ENCODE data around the gene CEP57. TPM values are rescaled to one million over a fixed set of nuclear protein-coding genes. Genes with fewer than 3 reads are reported as not detected.

The CEP57 gene
- total RNA-seq, 1 donor = 68.1 TPM

DNA sequence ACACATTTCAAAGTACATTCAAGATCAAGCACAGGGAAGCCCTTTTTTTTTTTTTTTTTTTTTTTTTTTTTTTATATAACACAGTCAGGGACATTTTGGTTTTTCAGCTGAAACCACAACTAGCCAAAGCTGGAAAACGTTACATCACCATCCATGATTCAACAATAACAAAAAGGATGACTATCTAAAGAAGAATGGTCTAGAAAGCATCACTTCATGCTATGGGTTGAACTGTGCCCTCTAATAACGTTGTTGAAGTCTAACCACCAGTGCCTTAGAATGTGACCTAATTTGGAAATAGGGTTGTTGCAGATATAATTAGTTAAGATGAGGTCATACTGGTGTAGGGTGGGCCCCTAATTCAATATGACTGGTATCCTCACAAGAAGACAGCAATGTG lies 87.0 kb downstream of the CEP57 start:
- TF ChIP-seq, protein P1, sequence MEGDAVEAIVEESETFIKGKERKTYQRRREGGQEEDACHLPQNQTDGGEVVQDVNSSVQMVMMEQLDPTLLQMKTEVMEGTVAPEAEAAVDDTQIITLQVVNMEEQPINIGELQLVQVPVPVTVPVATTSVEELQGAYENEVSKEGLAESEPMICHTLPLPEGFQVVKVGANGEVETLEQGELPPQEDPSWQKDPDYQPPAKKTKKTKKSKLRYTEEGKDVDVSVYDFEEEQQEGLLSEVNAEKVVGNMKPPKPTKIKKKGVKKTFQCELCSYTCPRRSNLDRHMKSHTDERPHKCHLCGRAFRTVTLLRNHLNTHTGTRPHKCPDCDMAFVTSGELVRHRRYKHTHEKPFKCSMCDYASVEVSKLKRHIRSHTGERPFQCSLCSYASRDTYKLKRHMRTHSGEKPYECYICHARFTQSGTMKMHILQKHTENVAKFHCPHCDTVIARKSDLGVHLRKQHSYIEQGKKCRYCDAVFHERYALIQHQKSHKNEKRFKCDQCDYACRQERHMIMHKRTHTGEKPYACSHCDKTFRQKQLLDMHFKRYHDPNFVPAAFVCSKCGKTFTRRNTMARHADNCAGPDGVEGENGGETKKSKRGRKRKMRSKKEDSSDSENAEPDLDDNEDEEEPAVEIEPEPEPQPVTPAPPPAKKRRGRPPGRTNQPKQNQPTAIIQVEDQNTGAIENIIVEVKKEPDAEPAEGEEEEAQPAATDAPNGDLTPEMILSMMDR (IDR thresholded peaks at IDR 0.05; ENCODE audit: insufficient read depth, low read length) = no peak
- H3K4me3 ChIP-seq (ENCODE audit: low read depth, low read length) = no peak overlapping the region
- DNase-seq (ENCODE audit: low read depth) = peak; percentile 99

Small RNA genes within 50 kb of the gene (small RNA-seq; reads per million reads assigned to genes)
- not detected for gene RNA5SP345

Other genes starting within 250 kb of the CEP57 start
- gene FAM76B, start 716 bp upstream of the CEP57 start, total RNA-seq (ENCODE audit: low replicate concordance) = 19.3 and 26.2 TPM in 2 replicates
- gene MTMR2, start 133.6 kb downstream of the CEP57 start, total RNA-seq (ENCODE audit: low replicate concordance) = 27.6 and 31.9 TPM in 2 replicates